Hepatocyte (in vitro differentiated cells): ENCODE data around the gene GPR55. TPM values are rescaled to one million over a fixed set of nuclear protein-coding genes. Genes with fewer than 3 reads are reported as not detected.
A peak's percentile ranks its signal among the peaks of the same experiment; 100 is the strongest.

ENCODE experiments used
- DNase-seq: peaks from one replicate; pipeline ENCODE4 v3.0.0-alpha.2; 2016; ENCODE audit warnings: low spot score
- H2AFZ ChIP-seq: fragments of 200-600 bp; sonication (generic); 2 replicates; pipeline ENCODE4 v1.6.0; 2016; ENCODE audit warnings: antibody characterized with exemption, mild to moderate bottlenecking
- H3K27ac ChIP-seq: fragments of 200-600 bp; sonication (generic); 2 replicates; pipeline ENCODE4 v1.5.1; 2016; ENCODE audit warnings: mild to moderate bottlenecking
- H3K27me3 ChIP-seq: fragments of 200-600 bp; sonication (generic); 2 replicates; pipeline ENCODE4 v1.6.1; 2016
- H3K36me3 ChIP-seq: fragments of 200-600 bp; sonication (generic); replicated peaks from 2 replicates; pipeline ENCODE4 v1.5.1; 2016; ENCODE audit warnings: low read depth; ENCODE audit not compliant: insufficient read depth
- H3K4me1 ChIP-seq: fragments of 200-600 bp; sonication (generic); 2 replicates; pipeline ENCODE4 v1.5.1; 2016; ENCODE audit warnings: mild to moderate bottlenecking, moderate library complexity; ENCODE audit not compliant: insufficient read depth
- H3K4me2 ChIP-seq: fragments of 200-600 bp; sonication (generic); 2 replicates; pipeline ENCODE4 v1.6.0; 2016
- H3K4me3 ChIP-seq: fragments of 200-600 bp; sonication (generic); 2 replicates; pipeline ENCODE4 v1.5.1; 2016; ENCODE audit warnings: mild to moderate bottlenecking
- H3K79me2 ChIP-seq: fragments of 200-600 bp; sonication (generic); 2 replicates; pipeline ENCODE4 v1.6.0; 2017; ENCODE audit warnings: mild to moderate bottlenecking
- H3K9me2 ChIP-seq: fragments of 200-600 bp; sonication (generic); replicated peaks from 2 replicates; pipeline ENCODE4 v1.6.0; 2017; ENCODE audit warnings: mild to moderate bottlenecking; ENCODE audit not compliant: insufficient read depth
- H3K9me3 ChIP-seq: fragments of 200-600 bp; sonication (generic); 2 replicates; pipeline ENCODE4 v1.5.1; 2016; ENCODE audit warnings: low read depth, mild to moderate bottlenecking
- H4K20me1 ChIP-seq: fragments of 200-600 bp; sonication (generic); 2 replicates; pipeline ENCODE4 v1.6.0; 2016; ENCODE audit warnings: mild to moderate bottlenecking; ENCODE audit not compliant: insufficient read depth, poor library complexity, severe bottlenecking
- CTCF ChIP-seq: fragments of 200-600 bp; sonication (generic); IDR thresholded peaks from 2 replicates; pipeline ENCODE4 v1.5.1; 2016; ENCODE audit warnings: antibody characterized with exemption, mild to moderate bottlenecking; ENCODE audit not compliant: poor library complexity
- EZH2 ChIP-seq: fragments of 200-600 bp; sonication (generic); IDR thresholded peaks from 2 replicates; pipeline ENCODE4 v1.6.1; 2016; ENCODE audit warnings: antibody characterized with exemption, mild to moderate bottlenecking, borderline replicate concordance
- EZH2phosphoT487 ChIP-seq: fragments of 200-600 bp; sonication (generic); IDR thresholded peaks from one replicate; pipeline ENCODE4 v1.6.1; 2018; ENCODE audit warnings: antibody characterized with exemption, mild to moderate bottlenecking, low read depth, moderate library complexity; ENCODE audit not compliant: unreplicated experiment, severe bottlenecking
- WGBS: methylation state at CpG from one replicate; pipeline ENCODE4 v1.1.6; 2016; ENCODE audit warnings: low lambda C conversion rate; ENCODE audit errors: missing lambda C conversion rate; 5-methylcytosine and 5-hydroxymethylcytosine counted together
- polyA plus RNA-seq: library from polyadenylated mRNA; unstranded; fragments of >200 nt; fragmentation: Nextera tagmentation; extraction: Ambion mirVana; gene quantifications from 2 replicates; pipeline ENCODE4 v1.2.1, GENCODE V29; 2016
- total RNA-seq: library from RNA; depleted of rRNA; stranded (reverse); fragments of >200 nt; gene quantifications from 2 replicates; pipeline ENCODE4 v1.2.3, GENCODE V29; 2014

The GPR55 gene
- total and polyA plus RNA-seq, 2 experiments from 2014 or later, result 0.83 TPM; not detected in 1

- Histone ChIP-seq H3K36me3 (no peaks in the 10 kb centered on the region), H3K79me2 (no peaks in the 10 kb centered on the region), H3K4me1 (no peaks in the 10 kb centered on the region), H3K9me2 (no peaks in the 10 kb centered on the region), H3K9me3 (no peaks in the 10 kb centered on the region), H2AFZ (no peak overlapping the region), H4K20me1 (no peaks in the 10 kb centered on the region), H3K4me2 (no peak overlapping the region), H3K27me3 (no peaks in the 10 kb centered on the region), H3K4me3 (no peak overlapping the region), H3K27ac (no peak overlapping the region)
- DNase-seq, result no peak
- no peak for TF ChIP-seq EZH2phosphoT487
- no peak for TF ChIP-seq EZH2
- no peak for TF ChIP-seq CTCF
- 81% methylated on average over 6 of the region's 6 CpGs for WGBS
These were observed 9.7 kb downstream of the GPR55 start for GRCh38 chr2:230915319-230915718.

GRCh38 chr2:230914886-230915285 is 10.2 kb downstream of the GPR55 start:
- Histone ChIP-seq H3K36me3 (no peaks in the 10 kb centered on the region), H4K20me1 (no peaks in the 10 kb centered on the region)

GRCh38 chr2:230913406-230914143 is 11.5 kb downstream of the GPR55 start:
- H3K4me3 ChIP-seq, result no peak overlapping the region
- H3K36me3 ChIP-seq, result no peaks in the 10 kb centered on the region
- peak; percentile 44 for TF ChIP-seq CTCF
- TF ChIP-seq EZH2, result no peak
- no peaks in the 10 kb centered on the region for H3K27me3 ChIP-seq
- DNase-seq, result peak; percentile 51
- H3K9me3 ChIP-seq, result no peaks in the 10 kb centered on the region
- no peak overlapping the region for H3K27ac ChIP-seq
- H3K79me2 ChIP-seq, result no peaks in the 10 kb centered on the region
- no peaks in the 10 kb centered on the region for H4K20me1 ChIP-seq
- no peaks in the 10 kb centered on the region for H3K4me1 ChIP-seq
- H3K9me2 ChIP-seq, result no peaks in the 10 kb centered on the region
- no peak overlapping the region for H3K4me2 ChIP-seq
- WGBS, result 90% methylated on average over 5 of the region's 5 CpGs
- no peak overlapping the region for H2AFZ ChIP-seq

More at GRCh38 chr2:230914886-230915285, 10.2 kb downstream of the GPR55 start:
- Histone ChIP-seq H3K9me2 (no peaks in the 10 kb centered on the region), H3K4me1 (no peaks in the 10 kb centered on the region), H3K4me2 (no peak overlapping the region), H3K27ac (no peak overlapping the region), H3K9me3 (no peaks in the 10 kb centered on the region), H3K27me3 (no peaks in the 10 kb centered on the region), H3K79me2 (no peaks in the 10 kb centered on the region), H2AFZ (no peak overlapping the region), H3K4me3 (no peak overlapping the region)
- WGBS, result 75% methylated on average over 3 of the region's 3 CpGs
- TF ChIP-seq EZH2phosphoT487 (no peak), CTCF (no peak), EZH2 (no peak)
- DNase-seq, result no peak

- no peaks in the 10 kb centered on the region for H4K20me1 ChIP-seq
- no peak for TF ChIP-seq EZH2
- TF ChIP-seq EZH2phosphoT487, result no peak
- TF ChIP-seq CTCF, result no peak
- no peaks in the 10 kb centered on the region for H3K9me3 ChIP-seq
- H3K4me3 ChIP-seq, result no peak overlapping the region
- no peaks in the 10 kb centered on the region for H3K9me2 ChIP-seq
- no peaks in the 10 kb centered on the region for H3K79me2 ChIP-seq
- no peak for DNase-seq
- 76% methylated on average over 5 of the region's 5 CpGs for WGBS
- H3K27ac ChIP-seq, result no peak overlapping the region
- H2AFZ ChIP-seq, result no peak overlapping the region
- H3K4me2 ChIP-seq, result no peak overlapping the region
- no peaks in the 10 kb centered on the region for H3K36me3 ChIP-seq
- no peaks in the 10 kb centered on the region for H3K27me3 ChIP-seq
- no peaks in the 10 kb centered on the region for H3K4me1 ChIP-seq
These were observed 12.3 kb downstream of the GPR55 start for GRCh38 chr2:230912724-230913123.
